Ovary (tissue), 3 donors: ENCODE results near the gene SYTL3.

Experiments used
- CTCF ChIP-seq, 3 donors: fragments of 450-650 bp in 2 of 3; fragments of 200-600 bp in 1 of 3; IDR thresholded peaks; one replicate each; pipeline versions ENCODE4 v1.5.1 to v1.8.0; 2016 to 2022; ENCODE audit warnings: antibody characterized with exemption in 3 of 3, mild to moderate bottlenecking in 1 of 3
- EP300 ChIP-seq: sonication (generic); formaldehyde crosslinking; IDR thresholded peaks from one replicate; pipeline ENCODE4 v1.6.1; 2017; ENCODE audit warnings: antibody characterized with exemption
- POLR2A ChIP-seq: fragments of 450-650 bp; IDR thresholded peaks from one replicate; pipeline ENCODE4 v1.6.1; 2017; ENCODE audit warnings: antibody characterized with exemption, mild to moderate bottlenecking, moderate library complexity
- donor health status: DM: no; HTN: no; CAD: no.

GRCh38 chr6:158686791-158687381 is 37.0 kb downstream of the SYTL3 start:
- TF ChIP-seq CTCF (IDR thresholded peaks at IDR 0.05) (no peak), EP300 (no peak), POLR2A (no peak)
